ENCODE measurements around the gene RLBP1.

DNA sequence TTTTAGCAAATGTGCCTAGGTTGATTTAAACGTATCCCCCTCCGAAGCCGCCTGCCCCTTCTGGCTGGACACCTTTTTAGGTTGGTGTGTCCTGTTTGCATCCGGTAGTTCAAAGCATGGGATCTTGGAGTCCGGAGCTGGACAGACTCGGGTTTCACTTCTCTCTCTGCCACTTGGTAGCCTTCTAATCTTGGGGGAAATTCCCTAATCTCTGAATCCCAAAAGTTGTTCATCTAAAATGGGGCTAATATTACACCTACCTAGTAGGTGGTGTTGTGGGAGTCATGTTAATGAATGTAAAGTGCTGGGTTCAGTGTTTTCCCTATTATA, 23.2 kb upstream of the RLBP1 start:
- TF ChIP-seq, protein P1, sequence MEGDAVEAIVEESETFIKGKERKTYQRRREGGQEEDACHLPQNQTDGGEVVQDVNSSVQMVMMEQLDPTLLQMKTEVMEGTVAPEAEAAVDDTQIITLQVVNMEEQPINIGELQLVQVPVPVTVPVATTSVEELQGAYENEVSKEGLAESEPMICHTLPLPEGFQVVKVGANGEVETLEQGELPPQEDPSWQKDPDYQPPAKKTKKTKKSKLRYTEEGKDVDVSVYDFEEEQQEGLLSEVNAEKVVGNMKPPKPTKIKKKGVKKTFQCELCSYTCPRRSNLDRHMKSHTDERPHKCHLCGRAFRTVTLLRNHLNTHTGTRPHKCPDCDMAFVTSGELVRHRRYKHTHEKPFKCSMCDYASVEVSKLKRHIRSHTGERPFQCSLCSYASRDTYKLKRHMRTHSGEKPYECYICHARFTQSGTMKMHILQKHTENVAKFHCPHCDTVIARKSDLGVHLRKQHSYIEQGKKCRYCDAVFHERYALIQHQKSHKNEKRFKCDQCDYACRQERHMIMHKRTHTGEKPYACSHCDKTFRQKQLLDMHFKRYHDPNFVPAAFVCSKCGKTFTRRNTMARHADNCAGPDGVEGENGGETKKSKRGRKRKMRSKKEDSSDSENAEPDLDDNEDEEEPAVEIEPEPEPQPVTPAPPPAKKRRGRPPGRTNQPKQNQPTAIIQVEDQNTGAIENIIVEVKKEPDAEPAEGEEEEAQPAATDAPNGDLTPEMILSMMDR (IDR thresholded peaks at IDR 0.05), result no peak
- TF ChIP-seq POLR2A (IDR thresholded peaks at IDR 0.05), result no peak

All from esophagus squamous epithelium (tissue), 4 donors.